Stimulated activated CD4-positive, alpha-beta T cell treated with anti-CD3 and anti-CD28 coated beads, Interleukin-15, amount 100 ng/mL, for 48 hours (primary cell): ENCODE results near the gene MED27.

Source experiments
- DNase-seq, 2 donors: peaks; one replicate each; pipeline ENCODE4 v3.0.0-alpha.2; 2020; ENCODE audit warnings: low read depth in 2 of 2

The MED27 gene

GRCh38 chr9:131965103-131965502 is 114.6 kb downstream of the MED27 start:
- no peak for DNase-seq

- no peak for DNase-seq
Observed at GRCh38 chr9:131963072-131964030, 116.3 kb downstream of the MED27 start.

GRCh38 chr9:131961496-131961880 is 118.2 kb downstream of the MED27 start:
- DNase-seq, result no peak

- DNase-seq, result no peak
Observed at GRCh38 chr9:131960851-131961495, 118.7 kb downstream of the MED27 start.

- no peak for DNase-seq
Observed at GRCh38 chr9:131960311-131960710, 119.4 kb downstream of the MED27 start.

- no peak for DNase-seq
Observed at GRCh38 chr9:131959887-131960286, 119.8 kb downstream of the MED27 start.

GRCh38 chr9:131959056-131959455 is 120.6 kb downstream of the MED27 start:
- no peak for DNase-seq

GRCh38 chr9:131954299-131954698 is 125.4 kb downstream of the MED27 start:
- no peak for DNase-seq

DNA sequence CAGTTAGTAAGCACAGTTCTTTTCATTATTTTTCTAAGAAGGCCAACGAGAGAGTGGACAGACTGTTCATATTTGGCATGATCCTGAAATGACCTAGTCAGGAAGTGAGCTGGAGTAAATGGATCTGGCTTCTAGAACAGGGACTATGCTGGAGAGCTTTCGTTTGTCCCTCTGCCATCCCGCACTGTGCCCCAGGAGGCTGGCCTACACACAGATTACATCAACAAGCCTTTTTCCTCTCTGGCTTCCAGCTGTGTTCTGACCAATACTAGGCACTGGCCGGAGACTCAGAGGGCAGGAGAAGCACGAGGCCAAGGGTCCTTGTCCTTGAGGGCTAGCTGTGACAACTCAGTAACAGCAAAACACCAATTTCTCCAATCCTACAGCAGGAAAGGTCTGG is 127.8 kb downstream of the MED27 start:
- DNase-seq, result no peak

GRCh38 chr9:131951155-131951554 is 128.5 kb downstream of the MED27 start:
- DNase-seq, result no peak

GRCh38 chr9:131950487-131950886 is 129.2 kb downstream of the MED27 start:
- DNase-seq, result no peak

- no peak for DNase-seq
Observed at GRCh38 chr9:131946180-131946579, 133.5 kb downstream of the MED27 start.

- no peak for DNase-seq
Observed at GRCh38 chr9:131943351-131943841, 136.3 kb downstream of the MED27 start.

- no peak for DNase-seq
Observed at GRCh38 chr9:131942146-131942720, 137.4 kb downstream of the MED27 start.

DNA sequence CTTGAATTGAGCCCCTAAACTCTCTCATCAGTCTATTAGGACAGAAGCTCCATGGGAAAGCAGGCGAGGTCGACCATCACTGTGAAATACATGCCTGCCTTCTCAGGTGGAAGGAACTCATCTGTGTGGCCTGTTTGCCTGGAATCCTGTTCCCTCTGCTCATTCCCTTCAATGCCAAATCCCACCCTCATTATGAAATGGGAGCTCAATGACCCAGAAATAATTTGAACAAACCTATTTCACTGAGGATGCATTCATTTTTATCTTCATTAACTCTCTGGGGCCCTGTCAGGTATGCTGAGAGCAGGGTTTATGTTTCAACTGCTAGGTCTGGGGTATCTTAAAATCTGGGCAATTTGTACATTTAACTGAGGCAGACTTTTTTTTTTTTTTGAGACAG is 142.2 kb downstream of the MED27 start:
- DNase-seq, result no peak

GRCh38 chr9:131936929-131937328 is 142.7 kb downstream of the MED27 start:
- no peak for DNase-seq

GRCh38 chr9:131934673-131935072 is 145.0 kb downstream of the MED27 start:
- DNase-seq, result no peak

DNA sequence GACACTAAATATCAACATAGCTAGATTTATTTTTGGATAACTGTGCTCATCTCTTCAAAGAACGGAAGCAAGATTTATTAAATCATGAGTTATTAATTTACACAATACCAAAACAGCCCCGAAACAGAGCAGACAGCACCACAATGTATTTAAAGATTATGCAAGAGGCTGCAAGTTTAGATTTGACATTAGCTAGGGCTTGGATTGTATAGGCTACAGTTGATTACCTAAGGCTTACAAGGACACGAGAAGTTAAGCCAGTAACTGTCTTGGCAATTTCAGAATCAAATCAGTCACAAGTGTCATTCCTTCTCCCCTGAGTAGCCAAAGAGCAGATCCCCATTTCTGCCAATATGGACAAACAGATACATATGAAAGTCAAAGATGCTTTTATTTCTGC is 152.6 kb downstream of the MED27 start:
- no peak for DNase-seq

GRCh38 chr9:131926360-131926922 is 153.2 kb downstream of the MED27 start:
- DNase-seq, result no peak

- no peak for DNase-seq
Observed at GRCh38 chr9:131925677-131926177, 153.9 kb downstream of the MED27 start.

- DNase-seq, result no peak
Observed at GRCh38 chr9:131923766-131924165, 155.9 kb downstream of the MED27 start.

- no peak for DNase-seq
Observed at GRCh38 chr9:131923132-131923671, 156.5 kb downstream of the MED27 start.
